Measurements from ENCODE around the gene DCTN2. TPM values are rescaled to one million over a fixed set of nuclear protein-coding genes. Genes with fewer than 3 reads are reported as not detected.

The DCTN2 gene
- total RNA-seq, 1 donor from 2014 or later: 103 TPM

- DNase-seq (ENCODE audit: low spot score in 2 of 2, unreplicated experiment in 2 of 2): peak; percentile 60 to 66
- Mint-ChIP-seq H3K9me3 (no peaks in the 10 kb centered on the region), H3K27me3 (ENCODE audit: low read depth) (no peaks in the 10 kb centered on the region), H3K4me1 (peaks cover 46% of the 10 kb centered on the region), H3K36me3 (peaks cover 6% of the 10 kb centered on the region), H3K27ac (peak overlapping the region; percentile 99), H3K4me3 (peak overlapping the region; percentile 96)
- no peak for TF ChIP-seq CTCF (IDR thresholded peaks at IDR 0.05; ENCODE audit: unreplicated experiment)
Observed at GRCh38 chr12:57522887-57523705, 23.9 kb downstream of the DCTN2 start.

- Mint-ChIP-seq H3K36me3 (peaks cover 6% of the 10 kb centered on the region), H3K27me3 (ENCODE audit: low read depth) (no peaks in the 10 kb centered on the region), H3K4me1 (peaks cover 50% of the 10 kb centered on the region), H3K4me3 (peak within 1 kb of the TSS; percentile 96), H3K9me3 (no peaks in the 10 kb centered on the region), H3K27ac (peak within 1 kb of the TSS; percentile 99)
- DNase-seq (ENCODE audit: low spot score in 2 of 2, unreplicated experiment in 2 of 2): peak; percentile 89 to 94
- no peak for TF ChIP-seq CTCF (IDR thresholded peaks at IDR 0.05; ENCODE audit: unreplicated experiment)
Observed at GRCh38 chr12:57522011-57522886, 24.7 kb downstream of the DCTN2 start, which contains the start of gene MBD6. Gene MBD6, plus strand, starts transcription at chr12:57522824. Its CDS starts 1,480 bp downstream, at chr12:57524304.

GRCh38 chr12:57521525-57522010 lies 25.4 kb downstream of the DCTN2 start:
- Mint-ChIP-seq H3K36me3 (peaks cover 10% of the 10 kb centered on the region), H3K27ac (peak overlapping the region; percentile 99), H3K9me3 (no peaks in the 10 kb centered on the region), H3K27me3 (ENCODE audit: low read depth) (no peaks in the 10 kb centered on the region), H3K4me3 (peak overlapping the region; percentile 96), H3K4me1 (peaks cover 50% of the 10 kb centered on the region)
- peak in 1 of 2 experiments; percentile 53 for DNase-seq (ENCODE audit: low spot score in 2 of 2, unreplicated experiment in 2 of 2)
- TF ChIP-seq CTCF (IDR thresholded peaks at IDR 0.05; ENCODE audit: unreplicated experiment): no peak

- Mint-ChIP-seq H3K4me3 (peak within 1 kb of the TSS; percentile 96), H3K4me1 (peaks cover 50% of the 10 kb centered on the region), H3K9me3 (no peaks in the 10 kb centered on the region), H3K27me3 (ENCODE audit: low read depth) (no peaks in the 10 kb centered on the region), H3K36me3 (peaks cover 19% of the 10 kb centered on the region), H3K27ac (peak within 1 kb of the TSS; percentile 99)
- no peak for TF ChIP-seq CTCF (IDR thresholded peaks at IDR 0.05; ENCODE audit: unreplicated experiment)
- peak; percentile 98 to 99 for DNase-seq (ENCODE audit: low spot score in 2 of 2, unreplicated experiment in 2 of 2)
Observed at GRCh38 chr12:57520053-57520818, 26.8 kb downstream of the DCTN2 start, which contains the start of gene DDIT3. Gene DDIT3, minus strand, starts transcription at chr12:57520514. Its CDS starts 3,108 bp downstream, at chr12:57517406.

GRCh38 chr12:57519796-57520052 lies 27.3 kb downstream of the DCTN2 start:
- peaks cover 46% of the 10 kb centered on the region for H3K4me1 Mint-ChIP-seq
- peak overlapping the region; percentile 96 for H3K4me3 Mint-ChIP-seq
- no peaks in the 10 kb centered on the region for H3K27me3 Mint-ChIP-seq (ENCODE audit: low read depth)
- peaks cover 21% of the 10 kb centered on the region for H3K36me3 Mint-ChIP-seq
- H3K9me3 Mint-ChIP-seq: no peaks in the 10 kb centered on the region
- TF ChIP-seq CTCF (IDR thresholded peaks at IDR 0.05; ENCODE audit: unreplicated experiment): no peak
- no peak for DNase-seq (ENCODE audit: low spot score in 2 of 2, unreplicated experiment in 2 of 2)
- H3K27ac Mint-ChIP-seq: peak overlapping the region; percentile 99

Data from mesothelial cell of epicardium (in vitro differentiated cells).